GM13977 (cell line): Measurements from ENCODE around the gene CNFN.

Source experiments
- DNase-seq: peaks from one replicate; pipeline ENCODE4 v3.0.0; 2012; ENCODE audit warnings: low spot score
- in situ Hi-C: fragments of 300-500 bp; cut with MboI; formaldehyde crosslinking; loops from one replicate; pipeline ENCODE4 v1.12.0; 2022; ENCODE audit warnings: low sequenced_read_pairs, low pct_unique_long_range_greater_than_20kb, mixed read lengths, inconsistent platforms; ENCODE audit not compliant: unreplicated experiment
- TF ChIP-seq, protein P1 (sequence below): IDR thresholded peaks from 2 replicates; pipeline ENCODE4 v1.5.1; 2012; ENCODE audit warnings: mild to moderate bottlenecking, control low read depth; ENCODE audit not compliant: insufficient read depth; ENCODE audit errors: extremely low read depth, missing control alignments

The CNFN gene

DNA sequence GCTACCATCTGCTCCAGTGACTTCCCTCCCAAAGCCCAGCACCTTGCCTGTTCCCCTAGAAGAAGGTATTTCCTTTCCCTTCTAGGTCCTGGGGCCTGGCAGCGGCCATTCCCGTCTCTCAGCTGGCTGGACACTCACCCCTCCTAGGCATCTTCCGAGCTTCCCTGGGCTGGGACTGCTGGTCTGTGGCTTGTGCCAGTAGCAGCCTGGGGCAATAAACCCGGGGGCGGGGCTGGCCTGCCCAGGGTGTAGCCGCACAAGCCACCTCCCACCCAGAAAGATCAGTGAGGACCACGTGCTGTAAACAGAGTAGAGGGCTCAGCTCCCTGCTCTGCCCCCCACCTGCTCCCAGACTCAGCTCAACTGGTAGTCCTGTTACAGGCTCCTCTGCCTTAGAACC lies 22.1 kb upstream of the CNFN start:
- TF ChIP-seq, protein P1, sequence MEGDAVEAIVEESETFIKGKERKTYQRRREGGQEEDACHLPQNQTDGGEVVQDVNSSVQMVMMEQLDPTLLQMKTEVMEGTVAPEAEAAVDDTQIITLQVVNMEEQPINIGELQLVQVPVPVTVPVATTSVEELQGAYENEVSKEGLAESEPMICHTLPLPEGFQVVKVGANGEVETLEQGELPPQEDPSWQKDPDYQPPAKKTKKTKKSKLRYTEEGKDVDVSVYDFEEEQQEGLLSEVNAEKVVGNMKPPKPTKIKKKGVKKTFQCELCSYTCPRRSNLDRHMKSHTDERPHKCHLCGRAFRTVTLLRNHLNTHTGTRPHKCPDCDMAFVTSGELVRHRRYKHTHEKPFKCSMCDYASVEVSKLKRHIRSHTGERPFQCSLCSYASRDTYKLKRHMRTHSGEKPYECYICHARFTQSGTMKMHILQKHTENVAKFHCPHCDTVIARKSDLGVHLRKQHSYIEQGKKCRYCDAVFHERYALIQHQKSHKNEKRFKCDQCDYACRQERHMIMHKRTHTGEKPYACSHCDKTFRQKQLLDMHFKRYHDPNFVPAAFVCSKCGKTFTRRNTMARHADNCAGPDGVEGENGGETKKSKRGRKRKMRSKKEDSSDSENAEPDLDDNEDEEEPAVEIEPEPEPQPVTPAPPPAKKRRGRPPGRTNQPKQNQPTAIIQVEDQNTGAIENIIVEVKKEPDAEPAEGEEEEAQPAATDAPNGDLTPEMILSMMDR = no peak
- no peak for DNase-seq
- in situ Hi-C loops = no loop called here

DNA sequence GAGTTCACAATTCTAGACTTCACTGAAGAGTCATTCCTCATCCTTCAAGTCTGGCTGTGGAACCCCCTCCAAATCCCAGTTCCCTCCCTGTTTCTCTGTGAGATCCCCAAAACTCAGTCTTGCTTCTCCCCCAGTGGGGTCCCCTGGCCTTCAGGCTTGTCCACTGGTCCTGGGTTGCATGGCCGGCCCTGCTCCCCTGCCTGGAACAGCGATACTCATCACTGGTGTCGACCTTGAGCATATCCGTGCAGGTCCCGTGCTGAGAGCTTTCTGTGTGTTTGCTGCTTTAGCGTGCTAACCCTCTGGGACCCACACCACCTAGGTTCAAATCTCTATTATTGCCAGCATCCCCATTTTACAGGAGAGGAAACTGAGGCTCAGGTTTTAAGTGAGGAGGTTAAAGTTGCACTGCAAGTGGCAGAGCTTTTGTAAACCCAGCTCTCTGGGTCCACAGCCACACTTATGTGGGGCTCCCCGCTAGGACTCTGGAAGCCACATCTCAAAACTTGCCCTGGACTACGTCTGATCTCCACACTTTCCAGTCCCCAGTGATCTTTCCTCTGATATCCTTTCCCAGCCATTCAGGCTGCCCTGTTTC lies 21.6 kb upstream of the CNFN start:
- no peak for DNase-seq
- in situ Hi-C loops = no loop called here
- TF ChIP-seq, protein P1 = no peak

DNA sequence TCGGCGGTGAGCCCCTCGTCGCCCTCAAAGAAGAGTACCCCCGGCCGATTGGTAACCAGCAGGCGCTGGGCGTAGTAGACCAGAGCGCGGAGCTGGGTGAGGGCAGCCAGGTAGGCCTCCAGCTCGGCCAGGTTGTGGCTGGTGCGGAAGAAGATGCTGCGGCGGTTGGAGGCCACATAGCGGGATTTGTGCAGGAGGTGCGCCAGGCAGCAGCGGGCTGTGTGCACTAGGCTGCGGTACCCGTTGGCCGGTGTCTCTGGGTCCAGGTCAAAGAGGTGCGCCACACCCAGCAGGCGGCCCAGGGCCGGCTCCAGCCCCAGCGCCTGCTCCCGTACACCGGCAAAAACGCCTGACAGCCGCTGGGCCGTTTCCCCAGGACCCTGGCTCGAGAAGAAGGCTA lies 20.3 kb upstream of the CNFN start:
- TF ChIP-seq, protein P1 = no peak
- DNase-seq = no peak
- in situ Hi-C loops = no loop called here

DNA sequence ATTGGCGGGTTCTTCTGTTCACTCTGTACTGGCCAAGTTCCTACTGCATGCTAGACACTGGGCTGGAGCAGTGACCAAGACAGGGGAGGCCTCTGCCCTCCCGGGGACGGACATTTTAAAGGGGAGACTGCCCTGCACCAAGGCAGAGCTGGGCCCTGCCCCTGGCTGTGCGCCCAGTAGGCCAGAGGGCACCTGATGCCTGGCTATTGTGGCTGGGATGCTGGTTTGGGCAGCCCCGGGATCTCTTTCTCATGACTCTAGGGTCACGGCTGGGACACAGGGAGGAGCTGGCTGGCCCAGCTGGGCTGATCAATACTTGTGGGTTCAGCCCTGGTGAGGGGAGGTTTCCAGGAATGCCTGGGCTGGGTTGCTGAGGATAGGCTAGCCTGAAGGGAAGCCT lies 19.4 kb upstream of the CNFN start:
- in situ Hi-C loops = no loop called here
- DNase-seq = no peak
- TF ChIP-seq, protein P1 = no peak

DNA sequence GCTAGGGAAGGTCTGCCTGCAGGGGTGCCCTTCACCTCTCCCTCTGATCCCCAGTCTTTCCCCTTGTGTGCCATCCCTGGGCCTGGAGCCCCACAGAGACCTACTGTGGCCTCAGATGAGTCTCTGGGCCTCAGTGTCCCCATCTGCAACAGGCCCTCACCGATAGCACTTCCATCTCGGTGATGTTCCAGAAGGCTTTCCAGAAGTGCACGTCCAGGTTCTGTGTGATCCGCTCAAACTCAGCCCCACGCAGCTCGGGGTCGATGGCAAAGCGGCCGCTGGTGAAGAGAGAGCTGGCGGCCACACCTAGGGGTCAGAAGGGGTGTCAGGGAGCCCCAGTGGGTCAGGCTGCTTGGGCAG lies 17.7 kb upstream of the CNFN start:
- TF ChIP-seq, protein P1 = no peak
- DNase-seq = no peak
- in situ Hi-C loops = no loop called here

DNA sequence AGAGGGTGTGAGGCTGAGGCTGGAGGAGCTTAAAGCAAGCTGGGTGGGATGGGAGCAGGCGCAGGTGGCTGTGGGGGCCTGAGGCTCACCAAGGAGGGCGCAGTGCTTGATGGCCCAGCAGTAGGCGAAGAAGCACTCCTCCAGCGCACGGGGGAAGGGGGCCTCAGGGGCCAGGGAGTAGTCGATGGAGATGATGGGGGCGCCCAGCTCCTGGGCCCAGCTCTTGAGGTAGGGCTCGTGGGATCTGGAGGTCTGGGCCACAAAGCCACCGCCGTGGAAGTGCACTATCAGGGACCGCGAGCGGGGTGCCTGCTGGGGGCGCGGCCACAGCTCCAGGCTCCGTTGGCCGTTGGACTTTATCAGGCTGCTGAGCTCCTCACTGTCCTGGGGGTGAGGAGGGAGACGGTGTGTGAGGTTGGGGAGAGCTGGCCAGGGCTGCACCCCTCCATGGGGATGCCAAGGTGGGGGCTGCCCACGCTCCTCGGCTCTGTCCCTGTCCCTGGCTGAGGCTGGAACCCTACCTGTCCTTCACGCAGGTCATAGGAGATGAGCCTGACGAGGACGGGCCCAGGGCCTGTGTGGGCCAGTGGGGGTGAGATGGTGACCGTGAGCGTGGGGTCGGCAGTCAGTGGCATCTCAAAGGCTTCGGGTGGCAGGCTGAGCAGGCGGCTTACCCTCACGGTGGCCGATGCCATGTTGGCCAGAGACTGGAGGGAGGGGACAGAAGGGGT lies 17.2 kb upstream of the CNFN start:
- DNase-seq = no peak
- in situ Hi-C loops = no loop called here
- TF ChIP-seq, protein P1 = no peak
